HG03097 (cell line): ENCODE data around the gene NATD1.

Experiments
- ATAC-seq: cut with Tn5 transposase; IDR thresholded peaks from one replicate; pipeline ENCODE4 v1.9.1; 2021; ENCODE audit not compliant: unreplicated experiment, low FRiP score

NATD1 gene

GRCh38 chr17:21275579-21276263 is 22.5 kb upstream of the NATD1 start:
- ATAC-seq, result peak; percentile 92

GRCh38 chr17:21275047-21275578 is 21.9 kb upstream of the NATD1 start:
- ATAC-seq, result no peak

- ATAC-seq, result no peak
These were observed 19.9 kb upstream of the NATD1 start for GRCh38 chr17:21272881-21273792.

DNA sequence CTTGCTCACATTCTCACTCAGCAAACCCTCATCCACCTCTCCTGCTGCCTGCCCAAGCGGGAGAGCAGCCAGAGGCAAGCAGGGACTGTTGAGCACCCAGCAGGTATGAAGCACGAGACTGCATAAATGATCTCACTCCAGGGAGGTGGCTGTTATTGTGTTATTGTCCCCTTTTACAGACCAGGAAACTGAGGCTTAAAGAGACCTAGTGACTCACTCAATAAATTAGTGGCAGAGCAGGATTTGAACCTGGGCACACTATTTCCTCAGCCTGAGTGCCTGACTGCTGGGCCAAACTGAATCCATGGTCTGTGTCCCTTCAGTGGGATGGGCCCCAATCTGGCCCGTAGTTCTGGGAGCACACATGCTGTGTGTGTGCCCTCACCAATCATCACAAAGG is 19.0 kb upstream of the NATD1 start:
- no peak for ATAC-seq

DNA sequence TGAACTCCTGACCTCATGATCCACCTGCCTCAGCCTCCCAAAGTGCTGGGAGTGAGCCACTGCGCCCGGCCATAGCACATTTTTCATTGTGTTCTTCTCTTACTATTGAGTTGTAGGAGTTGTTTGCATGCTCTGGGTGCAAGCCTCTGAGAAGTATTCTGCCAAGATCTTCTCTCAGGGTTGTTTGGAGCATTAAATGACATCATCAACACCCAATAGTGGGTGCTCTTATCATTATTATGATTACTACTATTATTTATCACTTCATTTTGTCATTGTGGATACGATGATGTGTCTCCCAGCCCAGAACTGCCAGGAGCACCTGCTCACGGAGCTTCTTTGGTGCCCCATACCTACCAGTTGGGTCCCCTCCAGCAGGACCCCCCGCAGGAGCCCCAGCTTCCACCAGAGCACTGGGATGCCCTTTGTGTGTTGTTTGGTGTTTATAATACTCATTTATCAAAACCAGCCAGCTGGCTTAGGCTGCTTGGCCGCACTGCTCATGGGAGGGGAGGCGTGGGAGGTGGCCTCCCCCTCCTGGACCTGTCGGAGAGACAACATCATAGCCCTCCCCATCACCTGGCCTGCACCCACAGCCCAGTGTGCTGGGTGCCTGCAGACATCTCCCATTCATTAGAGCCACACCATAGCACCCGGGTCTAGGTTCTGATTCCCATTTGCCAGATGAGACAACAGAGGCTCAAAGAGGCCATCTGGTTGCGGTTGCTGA is 18.4 kb upstream of the NATD1 start:
- no peak for ATAC-seq

- ATAC-seq, result no peak
These were observed 16.2 kb upstream of the NATD1 start for GRCh38 chr17:21269394-21269793.

GRCh38 chr17:21268596-21269188 is 15.5 kb upstream of the NATD1 start:
- ATAC-seq, result no peak

- no peak for ATAC-seq
These were observed 10.2 kb upstream of the NATD1 start for GRCh38 chr17:21263376-21263775.

GRCh38 chr17:21262259-21262993 is 9.2 kb upstream of the NATD1 start:
- no peak for ATAC-seq

GRCh38 chr17:21258593-21258992 is 5.4 kb upstream of the NATD1 start:
- ATAC-seq, result no peak

DNA sequence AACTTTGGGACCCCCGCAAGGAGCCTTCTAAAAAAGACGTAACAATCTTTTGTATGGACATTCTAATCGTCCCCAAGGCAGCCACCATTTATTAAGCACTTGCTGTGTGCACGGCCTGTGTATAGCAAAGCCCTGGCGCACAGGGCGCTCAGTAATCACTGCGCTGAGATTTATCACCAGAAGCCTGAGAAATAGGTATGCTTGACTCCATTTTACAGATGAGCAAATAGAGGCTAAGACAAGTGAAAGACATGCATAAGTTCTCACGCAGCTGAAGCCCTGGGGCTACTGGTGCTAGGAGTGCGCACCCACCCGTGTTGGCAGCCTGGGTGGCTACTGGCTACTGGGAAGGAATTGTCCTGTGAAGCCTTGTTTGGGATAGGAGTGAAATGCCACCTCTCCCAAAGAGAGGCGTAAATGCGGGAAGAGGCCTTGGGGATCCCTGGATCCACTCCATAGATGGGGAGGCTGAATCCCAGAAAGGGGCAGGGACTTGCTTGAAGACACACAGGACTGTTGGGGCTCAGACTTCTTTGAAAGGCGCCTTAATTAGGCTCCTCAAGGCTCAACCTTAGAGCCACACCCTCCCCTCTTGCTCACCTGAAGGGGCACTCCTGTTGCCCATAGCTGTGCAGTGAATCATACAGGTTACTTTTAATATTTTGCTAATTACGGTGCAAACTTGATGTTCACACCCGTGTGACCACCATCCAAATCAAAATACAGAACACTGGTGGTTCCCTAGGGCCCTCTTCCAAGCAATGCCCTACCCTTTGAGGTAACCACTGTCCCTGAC is 634 bp upstream of the NATD1 start:
- no peak for ATAC-seq

DNA sequence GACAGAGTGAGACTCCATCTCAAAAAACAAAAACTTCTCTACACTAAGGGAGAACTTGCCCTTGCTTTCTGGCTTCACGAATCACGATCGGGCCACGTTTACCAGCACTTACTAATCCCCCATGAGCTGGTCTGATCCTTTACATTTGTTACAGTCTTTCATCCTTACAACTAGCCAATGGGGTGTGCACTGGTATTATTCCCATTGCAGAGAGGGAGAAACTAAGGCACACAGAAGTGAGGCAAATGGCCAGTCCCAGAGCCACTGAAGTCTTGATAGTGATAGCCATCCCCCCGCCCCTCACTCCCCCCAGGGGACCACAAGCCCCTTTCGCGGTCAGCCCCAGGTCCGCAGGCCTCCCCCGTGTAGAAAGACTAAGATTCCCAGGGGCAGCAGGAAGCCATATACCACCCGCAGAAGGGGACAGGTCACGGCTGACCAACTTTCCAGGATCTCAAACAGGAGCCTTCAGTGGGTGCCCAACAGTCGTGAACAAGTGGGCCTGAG is 868 bp downstream of the NATD1 start:
- no peak for ATAC-seq

DNA sequence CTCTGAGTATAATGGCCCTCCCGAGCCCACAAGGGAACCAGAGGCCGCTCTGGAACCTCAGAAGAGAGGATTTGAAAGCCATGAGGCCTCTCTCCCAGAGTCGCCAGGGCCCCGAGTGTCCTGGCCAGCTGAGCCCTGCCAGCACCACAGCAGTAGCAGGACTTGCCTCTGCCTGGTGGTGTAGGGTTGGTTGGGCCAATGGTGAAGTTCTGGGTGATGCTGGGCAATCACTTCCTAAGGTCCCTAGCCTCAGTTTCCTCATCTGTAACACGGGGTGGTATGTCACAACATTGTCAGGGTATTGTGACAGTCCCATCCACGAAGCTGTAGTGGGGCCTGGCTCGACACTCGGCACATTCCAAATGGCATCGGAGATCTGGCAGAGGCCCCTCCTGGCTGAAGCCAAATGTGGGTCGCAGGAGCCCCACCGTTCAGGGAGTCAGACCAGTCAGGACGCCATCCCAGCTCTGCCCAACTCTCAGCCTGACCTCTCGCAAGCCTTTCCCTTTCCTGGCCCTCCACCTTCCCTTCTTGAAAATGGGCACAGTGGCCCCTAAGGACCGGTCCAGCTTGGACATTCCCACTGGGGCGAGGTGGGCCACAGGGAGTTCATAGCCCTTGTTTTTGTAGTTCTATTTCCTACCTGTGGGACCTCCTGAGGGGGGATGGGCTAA is 1.7 kb downstream of the NATD1 start:
- ATAC-seq, result no peak

GRCh38 chr17:21250854-21251253 is 2.4 kb downstream of the NATD1 start:
- no peak for ATAC-seq

DNA sequence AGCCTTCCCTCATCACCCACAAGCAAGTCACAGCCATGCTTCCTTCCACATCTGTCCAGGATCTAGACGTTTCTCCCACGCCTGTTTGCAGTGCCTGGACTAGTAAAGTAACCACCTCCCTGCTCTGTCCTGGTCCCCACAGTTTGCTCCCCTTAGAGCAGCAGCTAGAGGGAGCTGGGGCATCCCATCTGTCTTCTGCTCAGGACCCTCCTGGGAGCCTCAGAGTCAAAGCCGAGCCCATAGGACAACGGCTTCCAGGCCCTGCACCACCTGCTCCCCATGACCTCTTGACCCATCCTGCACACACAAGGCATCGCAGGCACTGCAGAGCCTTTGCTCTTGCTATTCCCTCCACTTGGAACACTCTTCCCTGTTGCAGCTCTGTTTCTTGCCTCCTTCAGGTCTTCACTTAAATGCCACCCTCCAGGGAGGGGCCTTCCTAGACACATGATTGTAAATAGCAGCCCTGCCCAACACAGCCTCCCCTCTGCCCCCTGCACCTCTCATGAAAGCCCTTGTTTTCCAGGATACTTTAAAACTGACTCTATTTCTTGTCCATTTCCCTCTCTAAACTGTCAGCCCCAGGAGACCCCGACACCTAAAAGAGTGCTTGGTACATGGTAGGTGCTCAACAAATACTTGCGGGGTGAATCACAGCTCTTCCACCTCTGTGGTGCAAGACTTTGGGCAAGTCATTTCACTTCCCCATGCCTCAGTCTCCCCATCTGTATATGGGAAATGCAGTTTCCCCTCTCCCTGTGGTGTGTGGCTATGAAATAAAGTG is 3.1 kb downstream of the NATD1 start:
- no peak for ATAC-seq

DNA sequence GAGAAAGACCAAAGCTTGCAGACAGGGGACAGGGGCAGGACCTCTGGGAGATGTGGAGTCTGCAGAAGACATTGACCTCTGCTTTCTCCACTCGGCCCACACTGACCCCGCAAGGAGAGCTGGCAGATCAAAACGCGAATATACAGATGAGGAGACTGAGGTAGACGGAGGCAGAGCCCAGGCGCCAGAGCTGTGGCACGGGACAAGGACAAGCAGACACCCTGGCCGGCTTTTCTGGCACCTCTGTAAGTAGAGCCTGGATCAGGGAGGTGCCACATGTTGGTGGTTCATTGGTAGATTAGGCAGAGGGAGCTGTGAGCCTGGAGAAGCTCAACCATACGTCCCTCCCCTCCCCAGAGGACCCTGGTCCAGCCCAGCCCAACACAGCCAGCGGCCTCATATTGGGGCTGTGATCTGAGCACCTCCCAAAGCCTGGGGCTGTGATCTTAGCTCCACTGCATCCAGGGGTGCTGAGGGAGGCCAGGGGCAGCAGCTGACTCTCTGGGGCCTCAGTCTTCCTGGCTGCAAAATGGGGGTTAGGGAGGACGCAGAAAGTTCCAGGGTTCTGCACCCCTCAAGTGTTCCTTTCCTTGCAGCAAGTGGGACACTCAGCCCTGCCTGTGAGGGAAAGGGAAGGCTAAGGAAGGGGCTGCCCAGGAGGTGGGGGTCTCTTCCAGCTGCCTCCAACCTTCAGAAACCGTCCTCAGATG is 4.0 kb downstream of the NATD1 start:
- no peak for ATAC-seq

DNA sequence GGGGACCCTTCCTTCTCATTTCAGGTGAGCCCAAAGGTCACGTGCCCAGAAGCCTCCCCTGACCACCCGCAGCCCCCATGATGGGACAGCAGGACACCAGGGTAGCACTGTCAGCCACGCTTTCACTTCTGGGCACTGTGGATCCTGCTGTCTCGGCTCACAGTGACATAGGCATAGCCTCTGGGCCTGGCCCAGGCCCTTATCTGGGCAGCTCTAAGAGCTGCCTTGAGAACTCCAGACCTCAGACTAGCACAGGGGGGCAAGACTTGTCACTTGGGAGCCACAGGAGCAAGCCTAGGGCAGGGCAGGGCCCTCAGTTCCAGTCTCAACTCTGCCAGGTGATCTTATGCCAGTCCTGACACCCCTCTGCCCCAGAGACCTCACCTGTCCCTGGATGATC is 4.7 kb downstream of the NATD1 start:
- no peak for ATAC-seq
